ENCODE results near the gene CDKN2C. TPM values are rescaled to one million over a fixed set of nuclear protein-coding genes. Genes with fewer than 3 reads are reported as not detected.
"Not testable (repeated sequence)": the region's sequence is repeated elsewhere in the genome, so short reads cannot be mapped to it uniquely, and the experiment has no call there.

CDKN2C gene
- total RNA-seq, 1 donor from 2014 or later, result 30.2 TPM

- intact Hi-C loops (cut with micrococcal nuclease), result loop anchor here (1.0 to 10.0 kb wide), 5 partner anchors 9 to 755 kb away; partner anchors contain the start of gene FAF1
Observed at GRCh38 chr1:50977575-50978143, 7.6 kb downstream of the CDKN2C start.

DNA sequence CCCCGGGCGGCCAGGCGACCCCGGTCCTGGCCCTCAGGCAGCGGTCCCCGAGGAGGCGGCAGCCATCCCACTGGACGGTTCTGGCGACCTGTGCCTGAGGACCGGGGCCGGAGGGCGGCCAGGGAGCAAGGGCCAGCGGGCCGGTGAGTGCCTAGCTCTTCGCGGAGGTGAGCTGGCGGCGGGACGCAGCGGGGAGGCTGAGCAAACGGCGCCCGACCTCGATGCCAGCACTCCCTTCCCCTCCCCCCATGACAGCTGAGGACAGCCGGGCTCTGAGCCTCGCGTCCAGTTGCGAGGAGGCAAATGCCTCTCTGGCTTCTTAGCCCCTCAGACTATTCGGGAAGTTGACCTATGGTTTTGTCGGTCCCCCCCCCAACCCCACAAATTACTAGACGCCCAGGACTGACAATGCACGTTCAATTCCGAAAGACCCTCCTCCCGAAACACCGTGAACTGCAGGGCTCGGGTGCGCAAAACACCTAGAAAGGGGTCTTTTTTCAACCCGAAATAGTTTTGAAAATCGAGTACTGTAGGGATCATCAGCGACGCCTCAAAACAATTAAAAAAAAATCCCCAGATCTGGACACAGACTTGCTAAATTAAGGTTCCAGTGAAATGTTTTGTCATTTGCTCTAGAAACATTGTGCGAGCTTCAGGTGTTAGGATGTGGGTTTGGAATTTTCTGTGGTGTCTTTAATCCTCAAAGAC lies 8.3 kb downstream of the CDKN2C start:
- intact Hi-C loops (cut with micrococcal nuclease), result loop anchor here (5.0 to 10.0 kb wide), 3 partner anchors 203 to 754 kb away; no protein-coding TSS in a partner anchor

DNA sequence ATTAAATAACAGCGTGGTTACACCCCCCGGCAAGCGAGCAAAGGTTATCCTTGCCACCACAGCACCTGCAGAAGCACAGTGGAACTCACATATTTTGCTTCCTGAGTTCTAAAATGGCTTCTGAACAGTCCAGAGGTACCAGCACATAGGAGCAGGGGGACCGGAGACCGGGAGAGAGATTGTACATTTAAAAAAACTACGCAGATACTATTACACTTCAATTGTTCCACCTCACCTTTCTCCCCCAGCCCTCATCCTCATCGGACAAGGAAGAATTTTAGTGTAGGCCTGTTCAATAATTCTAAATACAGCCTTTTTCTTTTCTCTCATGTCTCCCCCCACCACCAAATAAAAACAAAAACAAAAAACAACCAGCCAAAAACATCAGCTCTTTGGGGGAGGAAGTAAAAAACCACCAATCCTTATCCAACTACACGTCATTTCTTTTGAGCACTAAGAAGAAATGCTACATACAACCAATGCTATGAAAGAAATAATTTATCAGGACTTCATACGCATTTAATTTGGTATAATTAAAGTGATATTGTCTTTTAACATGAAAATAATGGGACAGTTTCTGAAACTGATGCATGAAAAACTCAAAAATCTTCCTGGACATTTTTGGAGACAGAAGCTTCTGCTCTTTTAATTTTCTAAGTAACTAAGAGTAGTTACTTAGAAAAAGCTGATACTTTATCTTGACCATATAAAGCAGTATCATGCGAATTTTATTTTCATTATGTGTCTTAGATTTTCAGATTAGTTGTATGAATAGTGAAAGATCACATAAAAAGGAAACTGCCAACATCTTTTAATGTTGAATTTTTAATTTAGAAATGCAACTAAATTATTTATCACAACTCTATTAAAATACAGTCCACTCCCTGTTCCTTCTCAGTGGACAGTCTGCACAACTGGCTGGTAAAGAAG lies 9.1 kb downstream of the CDKN2C start:
- intact Hi-C loops (cut with micrococcal nuclease), result loop anchor here (5.0 to 10.0 kb wide), 3 partner anchors 204 to 753 kb away; no protein-coding TSS in a partner anchor

DNA sequence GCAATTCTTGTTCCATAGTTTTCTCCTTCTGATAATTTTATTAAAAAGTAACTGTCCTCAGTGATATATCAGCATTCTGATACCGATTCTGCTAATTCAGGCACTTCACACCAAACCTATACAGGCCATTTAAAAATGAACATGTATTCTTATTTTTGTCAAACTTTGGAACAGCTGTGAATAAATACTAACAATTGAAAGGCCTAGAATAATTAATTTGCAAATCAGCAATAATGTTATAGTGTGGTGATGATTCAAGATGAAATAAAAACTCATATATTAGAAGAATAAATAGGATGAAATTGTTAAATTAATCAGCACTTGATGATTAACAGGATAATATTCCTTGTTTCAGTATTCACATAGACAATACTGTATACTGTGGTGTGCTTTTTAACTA lies 9.9 kb downstream of the CDKN2C start:
- intact Hi-C loops (cut with micrococcal nuclease), result loop anchor here (5.0 to 10.0 kb wide), 3 partner anchors 205 to 752 kb away; no protein-coding TSS in a partner anchor

GRCh38 chr1:50980505-50980904 lies 10.5 kb downstream of the CDKN2C start:
- intact Hi-C loops (cut with micrococcal nuclease), result no loop called here

DNA sequence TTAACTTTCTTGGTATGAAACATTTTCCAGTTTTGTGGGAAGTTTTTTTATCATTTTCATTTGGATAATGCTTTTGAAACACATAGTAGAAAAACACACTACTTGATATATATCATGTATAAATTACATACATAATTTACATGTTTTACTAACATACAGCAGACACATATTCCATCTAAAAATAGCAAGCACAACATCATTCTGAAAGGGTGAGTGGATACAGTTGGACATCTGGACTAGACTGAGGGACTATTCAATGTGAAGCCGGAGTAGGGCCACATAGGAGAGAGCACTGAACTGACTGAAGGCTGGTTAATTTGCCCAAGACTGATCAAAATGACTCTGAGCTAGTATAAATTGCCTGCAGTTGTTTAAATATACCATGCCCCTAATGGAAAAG lies 11.7 kb downstream of the CDKN2C start:
- intact Hi-C loops (cut with micrococcal nuclease), result no loop called here

GRCh38 chr1:50982611-50983010 lies 12.6 kb downstream of the CDKN2C start:
- intact Hi-C loops (cut with micrococcal nuclease), result no loop called here

- intact Hi-C loops (cut with micrococcal nuclease), result no loop called here
Observed at GRCh38 chr1:50983219-50983802, 13.3 kb downstream of the CDKN2C start.

DNA sequence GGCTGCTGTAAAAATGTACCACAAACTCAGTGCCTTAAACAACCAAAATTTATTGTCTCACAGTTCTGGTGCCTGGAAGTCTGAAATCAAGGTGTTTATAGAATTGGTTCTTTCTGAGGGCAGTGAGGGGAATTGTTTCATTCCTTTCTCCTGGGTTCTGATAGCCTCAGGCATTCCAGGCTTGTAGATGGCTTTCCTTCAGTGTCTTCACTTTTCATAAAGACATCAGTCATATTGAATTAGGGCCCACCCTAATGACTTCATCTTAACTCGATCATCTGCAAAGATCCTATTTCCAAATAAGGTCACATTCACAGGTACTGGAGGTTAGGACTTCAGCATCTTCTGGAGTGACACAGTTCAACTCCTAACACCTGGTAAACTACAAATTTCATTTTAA lies 15.0 kb downstream of the CDKN2C start:
- intact Hi-C loops (cut with micrococcal nuclease), result no loop called here

- intact Hi-C loops (cut with micrococcal nuclease), result no loop called here
Observed at GRCh38 chr1:50986653-50987052, 16.6 kb downstream of the CDKN2C start.

DNA sequence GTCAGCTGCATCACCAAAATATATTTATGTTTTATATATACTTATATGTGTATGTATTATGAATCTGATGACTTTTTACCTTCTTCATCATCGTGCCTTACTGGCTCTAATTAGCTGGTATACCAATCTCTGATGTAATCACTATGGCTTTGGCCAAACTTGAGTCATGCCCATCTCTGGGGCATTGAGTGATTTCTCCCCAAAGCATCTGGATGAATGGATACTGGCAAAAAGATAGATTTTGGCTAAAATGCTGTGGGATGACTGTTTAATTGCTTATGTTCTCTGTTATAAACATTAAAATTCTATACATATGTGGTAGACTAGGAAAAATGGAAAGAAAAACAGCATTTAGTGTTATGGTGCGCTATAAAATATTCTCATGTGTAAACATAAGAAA lies 19.6 kb downstream of the CDKN2C start:
- intact Hi-C loops (cut with micrococcal nuclease), result no loop called here

DNA sequence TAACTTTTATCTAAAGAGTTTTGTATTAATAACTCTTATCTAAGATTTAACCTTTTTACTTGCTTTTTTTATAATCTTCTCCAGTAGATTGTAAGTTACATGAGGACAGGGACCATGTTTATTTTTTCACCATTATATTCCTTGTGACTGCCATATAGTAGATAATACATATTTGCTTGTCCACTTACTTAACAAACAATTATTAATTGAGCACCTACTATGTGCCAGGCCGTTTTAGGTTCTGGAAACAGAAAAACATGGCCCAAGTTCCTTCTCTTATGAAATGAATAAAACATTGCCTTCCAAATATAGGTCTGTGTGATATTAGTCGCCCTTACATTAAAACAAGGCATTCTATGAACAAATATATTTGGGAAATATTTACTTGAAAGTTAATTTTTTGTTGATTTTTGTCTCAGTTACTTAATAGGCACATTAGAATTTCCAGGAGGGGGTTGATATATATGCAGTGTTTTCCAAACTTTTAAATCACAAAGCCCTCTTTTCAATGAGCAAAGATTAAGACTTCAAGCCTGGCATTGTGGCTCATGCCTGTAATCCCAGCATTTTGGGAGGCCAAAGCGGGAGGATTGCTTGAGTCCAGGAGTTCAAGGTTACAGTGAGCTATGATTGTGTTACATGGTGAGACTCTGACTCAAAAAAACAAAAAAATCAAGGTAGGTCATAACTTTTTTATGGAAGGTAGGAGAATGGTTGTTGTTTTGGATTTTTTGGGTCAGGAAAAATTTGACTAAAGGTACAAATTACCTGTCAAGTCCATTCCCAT lies 22.7 kb downstream of the CDKN2C start:
- intact Hi-C loops (cut with micrococcal nuclease), result no loop called here

- intact Hi-C loops (cut with micrococcal nuclease), result no loop called here
Observed at GRCh38 chr1:50993645-50994044, 23.6 kb downstream of the CDKN2C start.

GRCh38 chr1:50994997-50995396 lies 25.0 kb downstream of the CDKN2C start:
- intact Hi-C loops (cut with micrococcal nuclease), result no loop called here

- intact Hi-C loops (cut with micrococcal nuclease), result no loop called here
Observed at GRCh38 chr1:50995651-50996050, 25.6 kb downstream of the CDKN2C start.

DNA sequence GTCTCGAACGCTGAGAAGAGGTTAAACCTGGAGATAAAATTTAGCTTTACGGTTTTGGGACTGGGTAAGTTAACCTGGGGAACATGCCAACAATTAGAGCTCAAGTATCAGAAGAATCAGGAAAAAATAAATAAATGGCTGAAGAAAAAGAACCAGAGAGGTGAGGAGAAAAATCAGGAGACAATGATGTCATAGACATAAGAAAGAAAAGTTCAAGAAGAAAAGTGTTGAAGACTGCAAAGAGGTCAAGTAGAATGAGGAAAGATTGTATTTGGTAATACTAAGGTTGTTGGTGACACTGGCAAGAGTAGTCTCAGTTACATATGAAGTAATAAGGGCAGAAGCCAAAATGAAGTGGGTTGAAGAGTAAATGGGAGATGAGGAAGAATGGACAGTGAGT lies 26.0 kb downstream of the CDKN2C start:
- intact Hi-C loops (cut with micrococcal nuclease), result no loop called here

DNA sequence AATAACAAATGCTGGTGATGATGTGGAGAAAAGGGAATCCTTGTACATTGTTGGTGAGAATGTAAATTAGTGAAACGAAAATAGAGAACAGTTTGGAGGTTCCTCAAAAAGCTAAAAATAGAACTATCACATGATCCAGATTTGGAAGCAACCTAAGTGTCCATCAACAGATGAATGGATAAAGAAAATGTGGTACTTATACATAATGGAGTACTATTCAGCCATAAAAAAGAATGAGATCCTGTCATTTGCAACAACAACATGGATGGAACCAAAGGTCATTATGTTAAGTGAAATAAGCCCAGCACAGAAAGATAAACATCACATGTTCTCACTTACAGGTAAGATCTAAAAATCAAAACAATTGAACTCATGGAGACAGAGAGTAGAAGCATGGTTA lies 29.3 kb downstream of the CDKN2C start:
- intact Hi-C loops (cut with micrococcal nuclease), result not testable (repeated sequence)

GRCh38 chr1:51000160-51000559 lies 30.1 kb downstream of the CDKN2C start:
- intact Hi-C loops (cut with micrococcal nuclease), result no loop called here

GRCh38 chr1:51000651-51001050 lies 30.6 kb downstream of the CDKN2C start:
- intact Hi-C loops (cut with micrococcal nuclease), result no loop called here

DNA sequence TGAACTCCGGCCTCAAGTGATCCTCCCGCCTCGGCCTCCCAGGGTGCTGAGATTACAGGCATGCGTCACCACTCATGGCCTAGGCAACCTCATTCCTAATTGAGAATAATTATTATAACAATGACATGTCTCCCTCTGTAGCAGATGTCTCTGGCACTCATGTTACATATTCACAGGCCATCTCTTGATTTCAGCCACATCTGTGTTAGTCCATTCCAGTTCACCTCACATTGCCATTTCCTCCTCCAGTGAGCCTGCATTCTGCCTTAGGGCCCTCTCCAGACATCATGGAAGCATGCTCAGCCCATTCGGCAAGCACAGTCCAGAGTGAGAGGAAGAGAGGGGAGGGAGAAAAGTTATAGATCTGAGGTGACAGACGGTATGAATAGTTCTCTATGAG lies 32.5 kb downstream of the CDKN2C start:
- intact Hi-C loops (cut with micrococcal nuclease), result no loop called here

GRCh38 chr1:51005549-51005948 lies 35.5 kb downstream of the CDKN2C start:
- intact Hi-C loops (cut with micrococcal nuclease), result not testable (repeated sequence)
